ENCODE measurements around the gene CYB5RL.
"Not testable (repeated sequence)": the region's sequence is repeated elsewhere in the genome, so short reads cannot be mapped to it uniquely, and the experiment has no call there.

GRCh38 chr1:54233196-54233595, 33.4 kb upstream of the CYB5RL start:
- not testable (repeated sequence) for TF ChIP-seq SUZ12 (IDR thresholded peaks at IDR 0.05); FOXM1 (IDR thresholded peaks at IDR 0.05; ENCODE audit: borderline replicate concordance); BHLHE40 (IDR thresholded peaks at IDR 0.05; ENCODE audit: borderline replicate concordance); SP1 (IDR thresholded peaks at IDR 0.05)

Data from HEK293T (cell line).